Loucy (cell line): ENCODE data around the gene FA2H.

Source experiments
- CTCF ChIP-seq: fragments of 200-600 bp; sonication (generic); conservative IDR thresholded peaks from 2 replicates; pipeline ENCODE4 v1.5.1; 2014; ENCODE audit warnings: mild to moderate bottlenecking, antibody characterized with exemption, low read length
- EZH2phosphoT487 ChIP-seq: fragments of 200-600 bp; IDR thresholded peaks from 2 replicates; pipeline ENCODE4 v1.6.1; 2018; ENCODE audit warnings: antibody characterized with exemption, mild to moderate bottlenecking, moderate library complexity, borderline replicate concordance

- TF ChIP-seq CTCF (no peak), EZH2phosphoT487 (no peak)
Observed at GRCh38 chr16:74680681-74681080, 93.9 kb downstream of the FA2H start.
